Measurements from ENCODE around the gene NCOA4. TPM values are rescaled to one million over a fixed set of nuclear protein-coding genes. Genes with fewer than 3 reads are reported as not detected.

NCOA4 gene
- total RNA-seq, 4 donors from 2014 or later: 84.3 to 135 (median 113) TPM

DNA sequence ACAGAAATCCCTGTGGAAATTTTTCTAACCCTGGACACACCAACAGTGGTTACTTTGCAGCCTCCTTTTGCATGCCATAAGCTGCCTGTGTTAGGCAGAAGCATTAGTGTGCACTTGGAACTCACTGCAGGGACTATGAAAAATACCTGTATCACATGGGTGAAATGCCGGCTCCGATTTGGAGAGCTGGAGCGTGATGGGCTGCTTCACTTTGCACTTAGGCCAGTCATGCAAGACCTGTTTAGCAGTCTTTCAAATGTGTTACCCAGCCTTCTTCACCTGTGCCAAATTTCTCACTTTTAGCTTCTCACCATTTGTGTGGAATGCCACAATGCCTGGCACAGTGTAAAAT lies 11.3 kb downstream of the NCOA4 start:
- peaks cover 0 to 90% (median 34%) of the 10 kb centered on the region in 4 donors for H3K4me1 ChIP-seq
- H3K27me3 ChIP-seq: no peaks in the 10 kb centered on the region
- no peak for TF ChIP-seq EP300 (IDR thresholded peaks at IDR 0.05)
- TF ChIP-seq, protein P1, sequence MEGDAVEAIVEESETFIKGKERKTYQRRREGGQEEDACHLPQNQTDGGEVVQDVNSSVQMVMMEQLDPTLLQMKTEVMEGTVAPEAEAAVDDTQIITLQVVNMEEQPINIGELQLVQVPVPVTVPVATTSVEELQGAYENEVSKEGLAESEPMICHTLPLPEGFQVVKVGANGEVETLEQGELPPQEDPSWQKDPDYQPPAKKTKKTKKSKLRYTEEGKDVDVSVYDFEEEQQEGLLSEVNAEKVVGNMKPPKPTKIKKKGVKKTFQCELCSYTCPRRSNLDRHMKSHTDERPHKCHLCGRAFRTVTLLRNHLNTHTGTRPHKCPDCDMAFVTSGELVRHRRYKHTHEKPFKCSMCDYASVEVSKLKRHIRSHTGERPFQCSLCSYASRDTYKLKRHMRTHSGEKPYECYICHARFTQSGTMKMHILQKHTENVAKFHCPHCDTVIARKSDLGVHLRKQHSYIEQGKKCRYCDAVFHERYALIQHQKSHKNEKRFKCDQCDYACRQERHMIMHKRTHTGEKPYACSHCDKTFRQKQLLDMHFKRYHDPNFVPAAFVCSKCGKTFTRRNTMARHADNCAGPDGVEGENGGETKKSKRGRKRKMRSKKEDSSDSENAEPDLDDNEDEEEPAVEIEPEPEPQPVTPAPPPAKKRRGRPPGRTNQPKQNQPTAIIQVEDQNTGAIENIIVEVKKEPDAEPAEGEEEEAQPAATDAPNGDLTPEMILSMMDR (IDR thresholded peaks at IDR 0.05): no peak
- TF ChIP-seq POLR2A (IDR thresholded peaks at IDR 0.05): no peak
- DNase-seq (ENCODE audit: low spot score in 2 of 2): no peak
- H3K4me3 ChIP-seq: peak overlapping the region in 1 of 4 donors; percentile 16
- H3K36me3 ChIP-seq: peaks cover 0 to 19% (median 2%) of the 10 kb centered on the region in 3 donors
- H3K27ac ChIP-seq: peak overlapping the region in 2 of 4 donors; percentile 18 to 33
- 82 to 83% methylated on average over 3 of the region's 3 CpGs for WGBS, 2 donors
- no peaks in the 10 kb centered on the region for H3K9me3 ChIP-seq

DNA sequence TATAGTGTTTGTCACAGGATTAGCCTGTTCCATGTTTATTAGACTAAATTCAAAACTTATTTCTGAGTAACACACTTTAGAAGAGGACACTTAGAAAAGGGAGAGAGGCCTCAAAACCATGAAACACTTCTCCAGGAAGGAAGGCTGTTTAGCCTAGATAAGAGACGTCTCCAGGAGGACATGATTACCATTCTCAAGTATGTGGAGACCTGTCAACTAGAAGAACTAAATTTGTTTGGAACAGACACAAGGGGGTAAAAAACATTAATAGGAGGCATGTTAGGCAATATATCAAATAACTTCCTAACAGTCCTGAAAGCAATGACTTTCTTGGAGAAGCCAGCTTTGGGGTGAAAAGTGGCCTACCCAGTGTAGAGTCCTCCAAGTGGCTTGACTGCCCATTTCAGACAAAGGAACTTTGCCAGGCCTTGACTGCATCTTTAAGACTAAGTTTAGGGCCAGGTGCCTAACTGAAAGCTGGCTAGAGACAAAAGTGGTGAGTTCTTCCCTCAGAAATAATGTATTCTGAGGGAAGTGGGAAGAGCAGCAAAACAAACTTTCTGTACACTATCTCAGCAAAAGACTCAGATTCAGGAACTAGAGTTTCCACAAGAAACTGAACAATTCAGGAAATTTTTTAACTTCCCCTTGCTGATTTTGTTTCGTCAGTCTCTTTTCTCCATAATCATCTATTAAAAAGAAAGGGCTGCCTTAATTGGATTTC lies 11.8 kb downstream of the NCOA4 start:
- Histone ChIP-seq H3K9me3 (no peaks in the 10 kb centered on the region), H3K4me1 (peaks cover 0 to 85% (median 30%) of the 10 kb centered on the region in 4 donors), H3K27ac (peak overlapping the region in 1 of 4 donors; percentile 33), H3K27me3 (no peaks in the 10 kb centered on the region), H3K4me3 (peak overlapping the region in 1 of 4 donors; percentile 16), H3K36me3 (peaks cover 0 to 23% (median 6%) of the 10 kb centered on the region in 3 donors)
- no peak for DNase-seq (ENCODE audit: low spot score in 2 of 2)
- 59 to 65% methylated on average over 2 of the region's 2 CpGs for WGBS, 2 donors
- TF ChIP-seq, protein P1 (IDR thresholded peaks at IDR 0.05): no peak
- no peak for TF ChIP-seq POLR2A (IDR thresholded peaks at IDR 0.05)
- TF ChIP-seq EP300 (IDR thresholded peaks at IDR 0.05): peak in 1 of 2 donors; percentile 44

DNA sequence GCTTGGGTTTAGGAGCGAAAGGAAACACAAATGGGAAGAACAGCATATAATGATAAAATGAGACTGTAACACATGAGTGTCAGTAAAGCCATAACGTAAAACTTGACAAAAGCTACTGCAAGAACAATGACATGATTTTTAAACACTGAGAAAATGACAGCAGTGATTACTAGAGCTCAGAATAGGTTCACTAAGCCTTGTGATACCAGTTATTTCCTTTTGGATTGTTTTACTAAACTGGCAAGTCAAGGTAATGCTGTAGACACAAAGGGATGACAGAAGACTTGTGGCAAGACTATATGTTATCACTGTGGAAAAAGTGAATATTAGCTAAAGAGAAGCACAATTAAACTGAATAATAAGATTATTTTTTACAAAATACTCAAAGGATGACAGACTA lies 12.7 kb downstream of the NCOA4 start:
- no peak for DNase-seq (ENCODE audit: low spot score in 2 of 2)
- H3K27ac ChIP-seq: peak overlapping the region in 1 of 4 donors; percentile 21
- H3K4me3 ChIP-seq: no peak overlapping the region
- H3K27me3 ChIP-seq: no peaks in the 10 kb centered on the region
- 75 to 79% methylated on average over 2 of the region's 2 CpGs for WGBS, 2 donors
- H3K36me3 ChIP-seq: peaks cover 0 to 31% (median 6%) of the 10 kb centered on the region in 3 donors
- peaks cover 0 to 78% (median 28%) of the 10 kb centered on the region in 4 donors for H3K4me1 ChIP-seq
- TF ChIP-seq, protein P1 (IDR thresholded peaks at IDR 0.05): no peak
- no peak for TF ChIP-seq EP300 (IDR thresholded peaks at IDR 0.05)
- no peak for TF ChIP-seq POLR2A (IDR thresholded peaks at IDR 0.05)
- no peaks in the 10 kb centered on the region for H3K9me3 ChIP-seq

DNA sequence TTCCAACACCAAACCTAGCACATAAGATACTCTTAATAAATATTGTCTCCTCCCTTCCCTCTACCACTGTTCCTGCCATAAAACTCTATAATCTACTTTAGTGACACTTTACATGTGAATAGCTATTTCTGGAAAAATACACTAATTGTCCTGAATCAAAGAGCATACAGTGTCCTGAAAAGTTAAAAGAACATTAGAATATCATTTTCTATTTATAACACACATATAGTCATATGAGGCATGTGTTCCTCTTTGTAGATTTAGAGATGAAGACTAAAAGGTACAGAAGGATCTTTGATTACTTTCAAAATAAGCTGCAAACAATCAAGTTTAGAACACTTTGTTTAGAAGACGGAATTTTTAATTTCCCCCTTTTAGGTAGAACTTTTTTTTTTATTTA lies 13.6 kb downstream of the NCOA4 start:
- H3K4me1 ChIP-seq: peaks cover 0 to 69% (median 26%) of the 10 kb centered on the region in 4 donors
- WGBS, 2 donors: 79 to 88% methylated on average over 1 of the region's 1 CpG
- no peak for DNase-seq (ENCODE audit: low spot score in 2 of 2)
- H3K27me3 ChIP-seq: no peaks in the 10 kb centered on the region
- H3K36me3 ChIP-seq: peaks cover 0 to 41% (median 6%) of the 10 kb centered on the region in 3 donors
- no peak overlapping the region for H3K27ac ChIP-seq
- TF ChIP-seq, protein P1 (IDR thresholded peaks at IDR 0.05): no peak
- TF ChIP-seq POLR2A (IDR thresholded peaks at IDR 0.05): no peak
- no peak for TF ChIP-seq EP300 (IDR thresholded peaks at IDR 0.05)
- H3K9me3 ChIP-seq: no peaks in the 10 kb centered on the region
- no peak overlapping the region for H3K4me3 ChIP-seq

DNA sequence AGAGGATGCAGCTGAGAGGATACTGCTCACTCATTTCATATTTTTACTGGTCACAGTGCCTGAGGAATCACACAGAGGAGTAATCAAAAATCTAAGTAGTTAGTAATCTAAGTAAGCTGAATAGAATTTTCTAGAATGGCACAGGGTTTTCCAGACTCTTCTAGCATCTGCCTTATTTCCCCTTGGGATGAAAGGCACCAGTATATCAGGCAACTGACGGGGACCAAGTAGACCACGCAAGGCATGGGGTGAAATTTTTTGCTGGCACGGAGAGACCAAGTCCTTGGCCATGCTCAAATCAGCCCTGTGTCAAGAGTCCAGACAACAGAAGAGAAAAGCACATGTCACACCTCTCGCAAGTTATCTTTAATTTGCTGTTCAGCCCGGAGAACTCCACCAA lies 14.2 kb downstream of the NCOA4 start:
- Histone ChIP-seq H3K9me3 (no peaks in the 10 kb centered on the region), H3K4me3 (no peak overlapping the region), H3K27ac (no peak overlapping the region), H3K4me1 (peaks cover 0 to 63% (median 23%) of the 10 kb centered on the region in 4 donors), H3K27me3 (no peaks in the 10 kb centered on the region), H3K36me3 (peaks cover 0 to 47% (median 6%) of the 10 kb centered on the region in 3 donors)
- DNase-seq (ENCODE audit: low spot score in 2 of 2): no peak
- WGBS, 2 donors: 95 to 97% methylated on average over 5 of the region's 5 CpGs
- no peak for TF ChIP-seq POLR2A (IDR thresholded peaks at IDR 0.05)
- TF ChIP-seq, protein P1 (IDR thresholded peaks at IDR 0.05): no peak
- TF ChIP-seq EP300 (IDR thresholded peaks at IDR 0.05): no peak

All from tibial nerve (tissue), 4 donors.